IMR-90 (cell line): ENCODE results near the gene TNS1.

Experiments used
- BHLHE40 ChIP-seq: fragments of 150-350 bp; IDR thresholded peaks from 2 replicates; pipeline ENCODE4 v1.6.1; 2016; ENCODE audit warnings: mild to moderate bottlenecking, low read depth, low read length
- CHD1 ChIP-seq: IDR thresholded peaks from 2 replicates; pipeline ENCODE4 v1.6.1; 2012; ENCODE audit warnings: low read depth, low read length, improper control_type of control experiment
- MAFK ChIP-seq: IDR thresholded peaks from 2 replicates; pipeline ENCODE4 v1.6.1; 2012; ENCODE audit warnings: low read depth, low read length, improper control_type of control experiment
- MXI1 ChIP-seq: IDR thresholded peaks from 2 replicates; pipeline ENCODE4 v1.6.1; 2012; ENCODE audit warnings: low read depth, mild to moderate bottlenecking, low read length, moderate library complexity, borderline replicate concordance
- POLR2A ChIP-seq: IDR thresholded peaks from 2 replicates; pipeline ENCODE4 v1.6.1; 2012; ENCODE audit warnings: mild to moderate bottlenecking, low read depth, low read length
- RAD21 ChIP-seq: IDR thresholded peaks from 2 replicates; pipeline ENCODE4 v1.6.1; 2012; ENCODE audit warnings: low read length, improper control_type of control experiment
- RCOR1 ChIP-seq: IDR thresholded peaks from 2 replicates; pipeline ENCODE4 v1.6.1; 2012; ENCODE audit warnings: mild to moderate bottlenecking, low read length, improper control_type of control experiment; ENCODE audit not compliant: insufficient replicate concordance
- RFX5 ChIP-seq: IDR thresholded peaks from 2 replicates; pipeline ENCODE4 v1.8.0; 2012; ENCODE audit warnings: low read depth, mild to moderate bottlenecking, low read length, moderate library complexity
- SMC3 ChIP-seq: fragments of 150-350 bp; IDR thresholded peaks from 2 replicates; pipeline ENCODE4 v1.6.1; 2016; ENCODE audit warnings: low read depth, mild to moderate bottlenecking, antibody characterized with exemption, low read length, moderate library complexity
- TF ChIP-seq, protein P1 (sequence below): conservative IDR thresholded peaks from 2 replicates; pipeline ENCODE4 v1.5.1; 2012; ENCODE audit warnings: mild to moderate bottlenecking, low read depth, low read length, improper control_type of control experiment
- TF ChIP-seq, protein P2 (sequence below): fragments of 150-350 bp; IDR thresholded peaks from 2 replicates; pipeline ENCODE4 v1.6.1; 2017; ENCODE audit warnings: mild to moderate bottlenecking, antibody characterized with exemption, low read length, low read depth

DNA sequence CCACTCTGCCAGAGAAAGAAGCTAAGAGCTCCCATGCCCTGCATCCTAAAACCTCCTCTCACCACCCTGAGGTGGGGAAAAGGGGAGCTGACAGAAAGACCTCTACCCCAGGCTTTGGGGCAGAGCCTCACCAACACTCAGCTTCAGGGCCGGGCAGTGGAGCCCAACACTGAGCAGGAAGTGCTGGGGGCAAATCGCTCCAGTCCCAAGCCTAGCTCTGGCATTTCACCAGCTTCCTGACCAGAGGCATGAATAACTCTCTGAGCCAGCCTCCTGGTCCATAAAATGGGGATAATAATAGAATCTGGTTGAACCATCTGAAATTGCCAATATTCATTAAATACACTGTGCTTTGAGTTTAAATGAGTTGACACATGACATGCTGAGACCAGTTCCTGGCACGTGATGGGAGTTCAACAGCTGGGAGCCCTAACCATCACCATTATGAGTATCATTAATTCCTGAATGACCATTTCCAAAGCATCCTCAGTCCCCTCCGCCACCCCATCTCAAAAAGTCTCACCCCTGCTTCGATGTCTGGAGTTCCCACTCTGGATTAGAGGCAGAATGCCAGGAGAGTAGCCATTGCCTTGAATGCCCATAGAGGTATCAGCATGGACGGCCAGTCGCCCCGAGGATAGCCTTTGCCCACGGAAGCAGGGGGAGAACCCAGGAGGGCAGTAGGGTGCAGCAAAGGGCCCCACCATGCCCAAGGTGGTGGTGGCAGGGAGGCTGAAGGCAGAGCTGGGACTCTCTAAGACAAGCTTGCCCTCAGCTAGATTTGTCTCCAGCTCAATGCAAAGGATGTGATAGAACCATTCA, 153.4 kb downstream of the TNS1 start:
- TF ChIP-seq, protein P1, sequence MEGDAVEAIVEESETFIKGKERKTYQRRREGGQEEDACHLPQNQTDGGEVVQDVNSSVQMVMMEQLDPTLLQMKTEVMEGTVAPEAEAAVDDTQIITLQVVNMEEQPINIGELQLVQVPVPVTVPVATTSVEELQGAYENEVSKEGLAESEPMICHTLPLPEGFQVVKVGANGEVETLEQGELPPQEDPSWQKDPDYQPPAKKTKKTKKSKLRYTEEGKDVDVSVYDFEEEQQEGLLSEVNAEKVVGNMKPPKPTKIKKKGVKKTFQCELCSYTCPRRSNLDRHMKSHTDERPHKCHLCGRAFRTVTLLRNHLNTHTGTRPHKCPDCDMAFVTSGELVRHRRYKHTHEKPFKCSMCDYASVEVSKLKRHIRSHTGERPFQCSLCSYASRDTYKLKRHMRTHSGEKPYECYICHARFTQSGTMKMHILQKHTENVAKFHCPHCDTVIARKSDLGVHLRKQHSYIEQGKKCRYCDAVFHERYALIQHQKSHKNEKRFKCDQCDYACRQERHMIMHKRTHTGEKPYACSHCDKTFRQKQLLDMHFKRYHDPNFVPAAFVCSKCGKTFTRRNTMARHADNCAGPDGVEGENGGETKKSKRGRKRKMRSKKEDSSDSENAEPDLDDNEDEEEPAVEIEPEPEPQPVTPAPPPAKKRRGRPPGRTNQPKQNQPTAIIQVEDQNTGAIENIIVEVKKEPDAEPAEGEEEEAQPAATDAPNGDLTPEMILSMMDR, result no peak
- TF ChIP-seq MAFK (no peak), CHD1 (no peak), MXI1 (no peak), POLR2A (no peak), RFX5 (no peak), SMC3 (no peak), RCOR1 (no peak), RAD21 (no peak), BHLHE40 (no peak)
- TF ChIP-seq, protein P2, sequence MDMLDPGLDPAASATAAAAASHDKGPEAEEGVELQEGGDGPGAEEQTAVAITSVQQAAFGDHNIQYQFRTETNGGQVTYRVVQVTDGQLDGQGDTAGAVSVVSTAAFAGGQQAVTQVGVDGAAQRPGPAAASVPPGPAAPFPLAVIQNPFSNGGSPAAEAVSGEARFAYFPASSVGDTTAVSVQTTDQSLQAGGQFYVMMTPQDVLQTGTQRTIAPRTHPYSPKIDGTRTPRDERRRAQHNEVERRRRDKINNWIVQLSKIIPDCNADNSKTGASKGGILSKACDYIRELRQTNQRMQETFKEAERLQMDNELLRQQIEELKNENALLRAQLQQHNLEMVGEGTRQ, result no peak
